DND-41 (cell line): ENCODE data around the gene HRH1.

Experiments
- ATAC-seq: fragments of 200-7000 bp; cut with Tn5 transposase; 3 replicates; pipeline ENCODE4 v1.9.1; 2021; ENCODE audit warnings: low read depth; ENCODE audit not compliant: insufficient read depth
- DNase-seq: peaks from one replicate; pipeline ENCODE4 v3.0.0-alpha.2; 2020
- H2AFZ ChIP-seq: 2 replicates; pipeline ENCODE4 v1.6.0; 2012; ENCODE audit warnings: low read depth, low read length
- H3K27ac ChIP-seq: 2 replicates; pipeline ENCODE4 v1.5.1; 2012; ENCODE audit warnings: low read length, inconsistent platforms
- H3K27me3 ChIP-seq: fragments of 200-600 bp; sonication (generic); 2 replicates; pipeline ENCODE4 v1.6.0; 2012; ENCODE audit warnings: low read length, mild to moderate bottlenecking, inconsistent platforms; ENCODE audit not compliant: insufficient read depth, poor library complexity
- H3K36me3 ChIP-seq: 2 replicates; pipeline ENCODE4 v1.5.1; 2012; ENCODE audit warnings: low read length, inconsistent platforms; ENCODE audit not compliant: insufficient read depth
- H3K4me1 ChIP-seq: 2 replicates; pipeline ENCODE4 v1.5.1; 2012; ENCODE audit warnings: mild to moderate bottlenecking, low read length; ENCODE audit not compliant: insufficient read depth
- H3K4me2 ChIP-seq: 2 replicates; pipeline ENCODE4 v1.6.0; 2012; ENCODE audit warnings: mild to moderate bottlenecking, moderate library complexity, low read length, inconsistent platforms; ENCODE audit not compliant: insufficient read depth
- H3K4me3 ChIP-seq, 2 experiments: fragments of 200-600 bp in 1 of 2; shearing (Covaris generic) in 1 of 2; 2 replicates each; pipeline ENCODE4 v1.5.1; 2012 to 2016; ENCODE audit warnings: inconsistent platforms in 2 of 2, low read length in 2 of 2, mild to moderate bottlenecking in 2 of 2, low read depth in 1 of 2, moderate library complexity in 1 of 2
- H3K79me2 ChIP-seq: 2 replicates; pipeline ENCODE4 v1.6.0; 2012; ENCODE audit warnings: low read length, inconsistent platforms; ENCODE audit not compliant: insufficient read depth
- H3K9ac ChIP-seq: 2 replicates; pipeline ENCODE4 v1.6.0; 2012; ENCODE audit warnings: low read depth, mild to moderate bottlenecking, inconsistent platforms, low read length, moderate library complexity
- H3K9me3 ChIP-seq: 2 replicates; pipeline ENCODE4 v1.5.1; 2012; ENCODE audit warnings: low read length, moderate library complexity, mild to moderate bottlenecking, inconsistent platforms; ENCODE audit not compliant: insufficient read depth, severe bottlenecking
- H4K20me1 ChIP-seq: 2 replicates; pipeline ENCODE4 v1.6.0; 2012; ENCODE audit warnings: low read length; ENCODE audit not compliant: insufficient read depth
- CTCF ChIP-seq: IDR thresholded peaks from 2 replicates; pipeline ENCODE4 v1.5.1; 2012; ENCODE audit warnings: borderline replicate concordance, low read length, moderate library complexity, mild to moderate bottlenecking; ENCODE audit not compliant: poor library complexity, severe bottlenecking; ENCODE audit errors: extremely low read depth
- EZH2 ChIP-seq: IDR thresholded peaks from 3 replicates; pipeline ENCODE4 v1.6.1; 2012; ENCODE audit warnings: borderline replicate concordance, low read depth, mild to moderate bottlenecking, moderate library complexity, low read length, inconsistent platforms; ENCODE audit not compliant: severe bottlenecking

Gene HRH1

GRCh38 chr3:11244121-11244677 lies 89.9 kb downstream of the HRH1 start:
- Histone ChIP-seq H3K4me2 (no peak overlapping the region), H2AFZ (no peak overlapping the region), H3K36me3 (no peaks in the 10 kb centered on the region), H3K79me2 (no peaks in the 10 kb centered on the region), H3K9me3 (no peaks in the 10 kb centered on the region), H3K4me3 (no peak overlapping the region), H3K9ac (no peak overlapping the region), H3K27ac (no peak overlapping the region), H3K4me1 (no peaks in the 10 kb centered on the region), H4K20me1 (no peaks in the 10 kb centered on the region), H3K27me3 (peaks cover 3% of the 10 kb centered on the region)
- DNase-seq (no peak), ATAC-seq (no peak)
- TF ChIP-seq EZH2, result no peak
- TF ChIP-seq CTCF, result no peak

GRCh38 chr3:11245276-11245675 lies 91.0 kb downstream of the HRH1 start:
- TF ChIP-seq CTCF (no peak), EZH2 (no peak)
- Histone ChIP-seq H3K36me3 (no peaks in the 10 kb centered on the region), H3K4me1 (no peaks in the 10 kb centered on the region), H3K27ac (no peak overlapping the region), H3K79me2 (no peaks in the 10 kb centered on the region), H3K9me3 (no peaks in the 10 kb centered on the region), H3K27me3 (peaks cover 3% of the 10 kb centered on the region), H2AFZ (no peak overlapping the region), H3K4me2 (no peak overlapping the region), H3K9ac (no peak overlapping the region), H4K20me1 (no peaks in the 10 kb centered on the region), H3K4me3 (no peak overlapping the region)
- ATAC-seq (no peak), DNase-seq (no peak)

- Histone ChIP-seq H4K20me1 (no peaks in the 10 kb centered on the region), H3K36me3 (no peaks in the 10 kb centered on the region), H3K79me2 (no peaks in the 10 kb centered on the region), H3K27ac (no peak overlapping the region), H3K9me3 (no peaks in the 10 kb centered on the region), H2AFZ (no peak overlapping the region), H3K9ac (no peak overlapping the region), H3K4me2 (no peak overlapping the region), H3K4me3 (no peak overlapping the region), H3K27me3 (peaks cover 3% of the 10 kb centered on the region), H3K4me1 (no peaks in the 10 kb centered on the region)
- ATAC-seq (no peak), DNase-seq (no peak)
- TF ChIP-seq EZH2 (no peak), CTCF (no peak)
Measured at GRCh38 chr3:11245827-11246662, 91.8 kb downstream of the HRH1 start.
